Keratinocyte (primary cell): ENCODE results near the gene ZSCAN2. TPM values are rescaled to one million over a fixed set of nuclear protein-coding genes. Genes with fewer than 3 reads are reported as not detected.

Source experiments
- DNase-seq: peaks from one replicate; pipeline ENCODE4 v3.0.0-alpha.2; 2011; ENCODE audit warnings: low read depth, missing footprints, low spot score
- FAIRE-seq: peaks from 2 replicates; lab custom pipeline; 2011; peaks lifted over from hg19 to GRCh38; lab: Jason Lieb, UNC
- H2AFZ ChIP-seq: 2 replicates; pipeline ENCODE4 v1.6.0; 2012; ENCODE audit warnings: low read length, control low read depth, inconsistent platforms; ENCODE audit not compliant: control insufficient read depth
- H3K27ac ChIP-seq: 2 replicates; pipeline ENCODE4 v1.5.1; 2011; ENCODE audit warnings: low read length; ENCODE audit not compliant: control insufficient read depth, insufficient read depth
- H3K27me3 ChIP-seq: 3 replicates; pipeline ENCODE4 v1.6.0; 2011; ENCODE audit warnings: low read length; ENCODE audit not compliant: control insufficient read depth, insufficient read depth; ENCODE audit errors: extremely low read depth
- H3K36me3 ChIP-seq, 2 experiments: 2 replicates in 1 of 2; 3 replicates in 1 of 2; pipeline ENCODE4 v1.5.1; 2011; ENCODE audit warnings: low read length in 2 of 2, mild to moderate bottlenecking in 1 of 2; ENCODE audit not compliant: control insufficient read depth in 2 of 2, insufficient read depth in 2 of 2; ENCODE audit errors: extremely low read depth in 1 of 2
- H3K4me1 ChIP-seq: 3 replicates; pipeline ENCODE4 v1.5.1; 2011; ENCODE audit warnings: low read length; ENCODE audit not compliant: control insufficient read depth, insufficient read depth; ENCODE audit errors: extremely low read depth
- H3K4me2 ChIP-seq: 3 replicates; pipeline ENCODE4 v1.6.0; 2011; ENCODE audit warnings: low read depth, low read length; ENCODE audit not compliant: control insufficient read depth, insufficient read depth; ENCODE audit errors: extremely low read depth
- H3K4me3 ChIP-seq, 3 experiments: fragments of 200-600 bp in 1 of 3; sonication (generic) in 1 of 3; 2 replicates in 2 of 3; 3 replicates in 1 of 3; pipeline ENCODE4 v1.5.1; 2011 to 2016; ENCODE audit warnings: low read length in 3 of 3, mild to moderate bottlenecking in 3 of 3, control low read depth in 2 of 3, inconsistent platforms in 1 of 3, low read depth in 1 of 3, mixed read lengths in 1 of 3, mixed run types in 1 of 3, moderate library complexity in 1 of 3; ENCODE audit not compliant: control insufficient read depth in 2 of 3, insufficient read depth in 2 of 3; ENCODE audit errors: extremely low read depth in 1 of 3
- H3K79me2 ChIP-seq: 2 replicates; pipeline ENCODE4 v1.6.0; 2012; ENCODE audit warnings: low read length; ENCODE audit not compliant: control insufficient read depth, insufficient read depth
- H3K9ac ChIP-seq: 3 replicates; pipeline ENCODE4 v1.6.0; 2011; ENCODE audit warnings: low read length; ENCODE audit not compliant: control insufficient read depth, insufficient read depth; ENCODE audit errors: extremely low read depth
- H3K9me1 ChIP-seq: 3 replicates; pipeline ENCODE4 v1.6.0; 2011; ENCODE audit warnings: low read length; ENCODE audit not compliant: control insufficient read depth, insufficient read depth; ENCODE audit errors: extremely low read depth
- H3K9me3 ChIP-seq: 2 replicates; pipeline ENCODE4 v1.5.1; 2012; ENCODE audit warnings: low read depth, low read length; ENCODE audit not compliant: control insufficient read depth
- H4K20me1 ChIP-seq: 3 replicates; pipeline ENCODE4 v1.6.0; 2011; ENCODE audit warnings: low read length; ENCODE audit not compliant: control insufficient read depth, insufficient read depth; ENCODE audit errors: extremely low read depth
- EZH2 ChIP-seq: IDR thresholded peaks from one replicate; pipeline ENCODE4 v1.6.1; 2012; ENCODE audit warnings: inconsistent platforms, mild to moderate bottlenecking, low read length, moderate library complexity
- dilution Hi-C: fragments of 300-500 bp; cut with MboI; formaldehyde crosslinking; loops from one replicate; pipeline ENCODE4 v1.7.0; 2020; ENCODE audit warnings: low sequenced_read_pairs; ENCODE audit not compliant: extremely low pct_ligation_motif_present
- polyA plus RNA-seq, 5 experiments: library from polyadenylated mRNA; depleted of rRNA in 3 of 5; stranded (reverse) in 3 of 5; stranded (forward) in 1 of 5; unstranded in 1 of 5; fragments of >200 nt; gene quantifications; 1 replicate in 1 of 5; 2 replicates in 3 of 5; 3 replicates in 1 of 5; pipeline versions ENCODE4 v1.2.1 to v1.2.3, GENCODE V29; 2011 to 2012; ENCODE audit warnings: missing spikeins in 2 of 5, low read depth in 1 of 5, low replicate concordance in 1 of 5
- TF ChIP-seq, protein P1 (sequence below), 3 experiments: IDR thresholded peaks in 1 of 3; conservative IDR thresholded peaks in 1 of 3; optimal IDR thresholded peaks in 1 of 3; 2 replicates in 2 of 3; 3 replicates in 1 of 3; pipeline versions ENCODE3 to v1.5.1; 2011; ENCODE audit warnings: low read length in 3 of 3, mild to moderate bottlenecking in 3 of 3, moderate library complexity in 2 of 3, control low read depth in 1 of 3, inconsistent platforms in 1 of 3; ENCODE audit not compliant: insufficient read depth in 2 of 3; ENCODE audit errors: extremely low read depth in 1 of 3

The ZSCAN2 gene
- polyA plus RNA-seq, 1 donor (not counting 4 experiments of a cell fraction or from before 2014, with no cell fraction given), result 3.7 TPM

DNA sequence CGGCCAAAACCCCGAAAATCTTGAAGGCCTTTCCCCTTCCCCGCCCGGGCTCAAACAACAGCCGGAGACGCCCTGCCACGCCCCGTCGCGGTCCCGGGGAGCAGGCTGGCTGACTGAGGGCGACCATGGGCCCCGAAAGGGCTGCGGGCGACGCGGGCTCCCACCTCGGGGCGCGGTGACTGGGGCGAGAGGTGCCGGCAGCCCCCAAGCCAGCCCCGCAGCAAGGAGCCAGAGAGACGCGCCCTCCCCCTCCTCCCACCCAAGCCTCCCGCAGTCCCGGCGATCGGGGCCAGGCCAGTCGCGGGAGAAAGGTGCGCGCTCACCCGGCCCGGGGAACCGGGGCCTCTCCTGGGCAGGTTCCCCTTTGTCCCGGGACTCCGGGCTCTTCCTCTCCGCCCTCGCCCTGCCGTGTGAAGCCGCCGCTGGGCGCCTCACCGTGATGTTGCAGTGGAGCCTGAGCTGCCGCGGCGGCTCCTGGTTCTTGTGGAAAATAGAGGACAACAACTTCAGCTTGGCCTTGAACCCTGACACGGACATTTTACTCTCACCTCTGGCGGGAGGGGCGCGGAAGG is 30.6 kb upstream of the ZSCAN2 start:
- H3K9me3 ChIP-seq, result no peaks in the 10 kb centered on the region
- dilution Hi-C loops, result no loop called here
- H3K27ac ChIP-seq, result peak overlapping the region; percentile 74
- peak overlapping the region; percentile 82 for H3K4me2 ChIP-seq
- peak overlapping the region; percentile 90 for H2AFZ ChIP-seq
- H3K4me1 ChIP-seq, result no peaks in the 10 kb centered on the region
- no peak for FAIRE-seq
- peak overlapping the region; percentile 86 for H3K9ac ChIP-seq
- no peaks in the 10 kb centered on the region for H3K36me3 ChIP-seq
- H3K79me2 ChIP-seq, result no peaks in the 10 kb centered on the region
- no peak for TF ChIP-seq EZH2
- TF ChIP-seq, protein P1, sequence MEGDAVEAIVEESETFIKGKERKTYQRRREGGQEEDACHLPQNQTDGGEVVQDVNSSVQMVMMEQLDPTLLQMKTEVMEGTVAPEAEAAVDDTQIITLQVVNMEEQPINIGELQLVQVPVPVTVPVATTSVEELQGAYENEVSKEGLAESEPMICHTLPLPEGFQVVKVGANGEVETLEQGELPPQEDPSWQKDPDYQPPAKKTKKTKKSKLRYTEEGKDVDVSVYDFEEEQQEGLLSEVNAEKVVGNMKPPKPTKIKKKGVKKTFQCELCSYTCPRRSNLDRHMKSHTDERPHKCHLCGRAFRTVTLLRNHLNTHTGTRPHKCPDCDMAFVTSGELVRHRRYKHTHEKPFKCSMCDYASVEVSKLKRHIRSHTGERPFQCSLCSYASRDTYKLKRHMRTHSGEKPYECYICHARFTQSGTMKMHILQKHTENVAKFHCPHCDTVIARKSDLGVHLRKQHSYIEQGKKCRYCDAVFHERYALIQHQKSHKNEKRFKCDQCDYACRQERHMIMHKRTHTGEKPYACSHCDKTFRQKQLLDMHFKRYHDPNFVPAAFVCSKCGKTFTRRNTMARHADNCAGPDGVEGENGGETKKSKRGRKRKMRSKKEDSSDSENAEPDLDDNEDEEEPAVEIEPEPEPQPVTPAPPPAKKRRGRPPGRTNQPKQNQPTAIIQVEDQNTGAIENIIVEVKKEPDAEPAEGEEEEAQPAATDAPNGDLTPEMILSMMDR (optimal IDR thresholded peaks at IDR 0.05 in 1 of 3, IDR thresholded peaks at IDR 0.05 in 1 of 3, conservative IDR thresholded peaks at IDR 0.05 in 1 of 3; ENCODE audit: extremely low read depth in 1 of 3, insufficient read depth in 2 of 3, low read length in 3 of 3), result no peak
- no peak for DNase-seq
- no peaks in the 10 kb centered on the region for H4K20me1 ChIP-seq
- H3K27me3 ChIP-seq, result no peaks in the 10 kb centered on the region
- H3K9me1 ChIP-seq, result no peaks in the 10 kb centered on the region
- peak overlapping the region; percentile 71 to 76 (median 76) for H3K4me3 ChIP-seq

DNA sequence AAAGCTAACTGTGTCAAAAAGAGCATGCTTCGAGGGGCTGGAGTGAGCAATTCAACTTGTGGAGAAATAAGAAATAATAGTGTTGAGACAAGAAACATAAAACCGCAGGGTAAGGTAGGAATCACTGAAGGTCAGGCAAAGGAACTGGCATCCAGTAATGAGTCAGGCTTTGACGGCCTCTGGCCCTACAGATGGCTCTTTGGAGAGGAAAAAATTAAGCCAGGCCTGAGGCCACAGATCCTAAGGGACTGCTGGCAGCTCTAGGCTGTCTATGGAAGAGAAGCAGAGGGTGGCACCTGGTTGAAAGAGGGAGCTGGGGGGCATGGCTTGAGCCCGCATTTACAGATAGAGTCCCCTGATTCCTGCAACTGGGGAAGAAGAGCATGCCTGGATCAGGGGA is 28.6 kb upstream of the ZSCAN2 start:
- no peaks in the 10 kb centered on the region for H4K20me1 ChIP-seq
- no peak overlapping the region for H3K4me3 ChIP-seq
- TF ChIP-seq, protein P1 (optimal IDR thresholded peaks at IDR 0.05 in 1 of 3, IDR thresholded peaks at IDR 0.05 in 1 of 3, conservative IDR thresholded peaks at IDR 0.05 in 1 of 3; ENCODE audit: extremely low read depth in 1 of 3, insufficient read depth in 2 of 3, low read length in 3 of 3), result no peak
- TF ChIP-seq EZH2, result no peak
- no peaks in the 10 kb centered on the region for H3K79me2 ChIP-seq
- DNase-seq (no peak), FAIRE-seq (no peak)
- H3K27me3 ChIP-seq, result no peaks in the 10 kb centered on the region
- H3K9me1 ChIP-seq, result no peaks in the 10 kb centered on the region
- H3K9me3 ChIP-seq, result no peaks in the 10 kb centered on the region
- H3K4me1 ChIP-seq, result no peaks in the 10 kb centered on the region
- H3K36me3 ChIP-seq, result no peaks in the 10 kb centered on the region
- dilution Hi-C loops, result no loop called here
- H2AFZ ChIP-seq, result no peak overlapping the region
- H3K27ac ChIP-seq, result no peak overlapping the region
- no peak overlapping the region for H3K4me2 ChIP-seq
- H3K9ac ChIP-seq, result no peak overlapping the region
